Fibroblast of the aortic adventitia (primary cell): Measurements from ENCODE around the gene CTSA. TPM values are rescaled to one million over a fixed set of nuclear protein-coding genes. Genes with fewer than 3 reads are reported as not detected.

ENCODE experiments used
- DNase-seq: peaks from one replicate; pipeline ENCODE4 v3.0.0-alpha.2; 2010; ENCODE audit warnings: low read depth
- H3K4me3 ChIP-seq: 2 replicates; pipeline ENCODE4 v1.5.1; 2011; ENCODE audit warnings: low read depth, mild to moderate bottlenecking, control low read depth, low read length, moderate library complexity
- total RNA-seq: library from RNA; depleted of rRNA; stranded (reverse); fragments of >200 nt; gene quantifications from 2 replicates; pipeline ENCODE4 v1.2.3, GENCODE V29; 2012; ENCODE audit warnings: low replicate concordance
- TF ChIP-seq, protein P1 (sequence below): IDR thresholded peaks from 2 replicates; pipeline ENCODE4 v1.5.1; 2011; ENCODE audit warnings: mild to moderate bottlenecking, low read length, control low read depth, inconsistent platforms; ENCODE audit not compliant: insufficient read depth

Gene CTSA
- total RNA-seq, 1 donor = 166 TPM

GRCh38 chr20:45848969-45849582, 42.1 kb upstream of the CTSA start:
- TF ChIP-seq, protein P1, sequence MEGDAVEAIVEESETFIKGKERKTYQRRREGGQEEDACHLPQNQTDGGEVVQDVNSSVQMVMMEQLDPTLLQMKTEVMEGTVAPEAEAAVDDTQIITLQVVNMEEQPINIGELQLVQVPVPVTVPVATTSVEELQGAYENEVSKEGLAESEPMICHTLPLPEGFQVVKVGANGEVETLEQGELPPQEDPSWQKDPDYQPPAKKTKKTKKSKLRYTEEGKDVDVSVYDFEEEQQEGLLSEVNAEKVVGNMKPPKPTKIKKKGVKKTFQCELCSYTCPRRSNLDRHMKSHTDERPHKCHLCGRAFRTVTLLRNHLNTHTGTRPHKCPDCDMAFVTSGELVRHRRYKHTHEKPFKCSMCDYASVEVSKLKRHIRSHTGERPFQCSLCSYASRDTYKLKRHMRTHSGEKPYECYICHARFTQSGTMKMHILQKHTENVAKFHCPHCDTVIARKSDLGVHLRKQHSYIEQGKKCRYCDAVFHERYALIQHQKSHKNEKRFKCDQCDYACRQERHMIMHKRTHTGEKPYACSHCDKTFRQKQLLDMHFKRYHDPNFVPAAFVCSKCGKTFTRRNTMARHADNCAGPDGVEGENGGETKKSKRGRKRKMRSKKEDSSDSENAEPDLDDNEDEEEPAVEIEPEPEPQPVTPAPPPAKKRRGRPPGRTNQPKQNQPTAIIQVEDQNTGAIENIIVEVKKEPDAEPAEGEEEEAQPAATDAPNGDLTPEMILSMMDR = no peak
- no peak overlapping the region for H3K4me3 ChIP-seq
- no peak for DNase-seq

GRCh38 chr20:45850238-45850637, 40.9 kb upstream of the CTSA start:
- no peak overlapping the region for H3K4me3 ChIP-seq
- TF ChIP-seq, protein P1 = no peak
- DNase-seq = no peak

DNA sequence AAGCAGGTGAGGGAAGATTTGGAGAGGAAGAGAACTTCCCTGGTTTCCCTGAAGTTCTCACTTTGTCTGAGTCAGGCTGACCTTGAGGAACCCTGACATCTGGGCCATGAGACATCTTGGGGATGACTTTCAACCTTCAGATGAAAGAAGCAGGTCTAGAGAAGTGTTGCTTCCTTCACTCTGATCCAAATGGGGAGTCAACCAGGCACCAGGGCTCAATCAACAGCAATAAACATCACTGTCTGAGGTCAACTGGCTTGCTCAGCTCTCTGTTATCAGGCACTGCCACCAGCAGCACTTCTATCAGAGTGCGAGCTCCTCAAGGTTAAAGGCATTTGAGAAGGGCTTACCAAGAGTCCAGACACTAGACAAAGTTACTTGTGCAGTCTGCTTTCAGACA, 40.2 kb upstream of the CTSA start:
- TF ChIP-seq, protein P1 = no peak
- H3K4me3 ChIP-seq = no peak overlapping the region
- DNase-seq = no peak

DNA sequence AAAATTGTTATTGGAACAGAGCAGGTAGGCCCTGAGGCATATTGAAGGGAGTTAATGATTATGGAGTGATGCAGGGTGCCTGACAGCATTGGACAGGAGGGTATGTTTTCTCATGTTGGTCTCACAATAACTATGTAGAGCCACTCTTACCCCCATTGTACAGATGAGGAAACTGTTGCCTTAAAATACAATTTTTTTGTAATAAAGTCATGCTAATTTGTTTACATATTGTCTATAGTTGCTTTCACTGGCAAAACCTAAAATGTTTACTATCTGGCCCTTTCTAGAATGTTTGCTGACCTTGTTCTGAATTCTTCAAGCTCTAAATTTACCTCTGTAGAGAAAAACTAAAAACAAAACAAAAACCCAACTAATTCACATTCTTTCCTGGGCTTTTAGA, 39.6 kb upstream of the CTSA start:
- DNase-seq = no peak
- TF ChIP-seq, protein P1 = no peak

DNA sequence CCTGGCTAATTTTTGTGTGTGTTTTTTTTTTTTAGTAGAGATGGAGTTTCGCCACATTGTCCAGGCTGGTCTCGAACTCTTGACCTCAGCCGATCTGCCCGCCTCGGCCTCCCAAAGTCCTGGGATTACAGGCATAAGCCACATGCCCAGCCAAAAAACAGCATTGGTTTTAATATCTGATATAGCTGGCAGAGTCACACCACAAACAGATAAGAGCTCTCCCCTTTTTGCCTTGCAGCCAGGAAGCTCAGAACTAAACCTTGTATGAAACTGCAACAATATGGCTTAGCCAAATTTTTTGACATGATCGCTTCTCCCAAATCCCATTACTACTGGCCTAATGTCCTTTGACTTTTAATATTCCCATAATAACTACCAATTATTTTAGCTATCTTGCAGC, 38.8 kb upstream of the CTSA start:
- H3K4me3 ChIP-seq = no peak overlapping the region

More for the DNA sequence above, 39.6 kb upstream of the CTSA start:
- no peak overlapping the region for H3K4me3 ChIP-seq

DNA sequence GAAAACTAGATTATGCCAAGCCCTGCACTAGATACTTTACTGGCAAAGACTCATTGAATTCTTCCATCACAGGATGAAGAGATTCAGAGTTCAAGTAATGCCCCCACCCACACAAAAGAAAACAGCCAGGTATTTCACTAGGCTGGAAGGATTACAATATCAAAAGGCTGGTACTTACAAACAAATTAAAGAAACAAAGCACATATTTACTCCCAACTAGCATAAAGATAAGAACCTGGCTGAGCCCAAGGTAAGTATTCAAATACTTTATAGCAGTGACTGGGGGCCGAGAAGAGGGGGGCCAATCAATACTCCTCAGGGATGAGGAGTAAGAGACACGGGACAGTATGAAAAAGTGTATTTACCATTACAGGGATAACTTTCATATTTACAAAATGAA, 37.7 kb upstream of the CTSA start:
- no peak for DNase-seq
- TF ChIP-seq, protein P1 = no peak
- no peak overlapping the region for H3K4me3 ChIP-seq

More for the DNA sequence above, 38.8 kb upstream of the CTSA start:
- TF ChIP-seq, protein P1 = no peak
- DNase-seq = no peak
